BJ (cell line): ENCODE results near the gene LSM12. TPM values are rescaled to one million over a fixed set of nuclear protein-coding genes. Genes with fewer than 3 reads are reported as not detected.
"Not testable (repeated sequence)": the region's sequence is repeated elsewhere in the genome, so short reads cannot be mapped to it uniquely, and the experiment has no call there.

Source experiments
- CTCF ChIA-PET: fragments of 350-600 bp; formaldehyde crosslinking; extraction: SDS; loops from one replicate; lab custom pipeline; 2021; ENCODE audit warnings: antibody characterized with exemption, inconsistent platforms; lab: Yijun Ruan, JAX
- POLR2A ChIA-PET: fragments of 300-600 bp; sonication (Branson Sonifier 250); formaldehyde crosslinking; extraction: SDS; loops from one replicate; lab custom pipeline; 2021; ENCODE audit warnings: antibody characterized with exemption; lab: Charles Lee
- DNase-seq: peaks from one replicate; pipeline ENCODE4 v3.0.0-alpha.2; 2011; ENCODE audit warnings: low read depth
- H3K27me3 ChIP-seq: 2 replicates; pipeline ENCODE4 v1.6.0; 2011; ENCODE audit warnings: low read length; ENCODE audit not compliant: control insufficient read depth, insufficient read depth
- H3K36me3 ChIP-seq: 2 replicates; pipeline ENCODE4 v1.5.1; 2011; ENCODE audit warnings: low read length; ENCODE audit not compliant: control insufficient read depth, insufficient read depth
- H3K4me3 ChIP-seq: 2 replicates; pipeline ENCODE4 v1.5.1; 2011; ENCODE audit warnings: low read depth, mild to moderate bottlenecking, control low read depth, low read length
- CTCF ChIP-seq: IDR thresholded peaks from 2 replicates; pipeline ENCODE4 v1.5.1; 2011; ENCODE audit warnings: low read depth, mild to moderate bottlenecking, control low read depth, inconsistent platforms, low read length, moderate library complexity; ENCODE audit not compliant: insufficient read depth
- polyA plus RNA-seq: library from polyadenylated mRNA; depleted of rRNA; stranded (reverse); fragments of >200 nt; gene quantifications from 2 replicates; pipeline ENCODE4 v1.2.3, GENCODE V29; 2011

Gene LSM12
- polyA plus RNA-seq, 1 experiment, result 36.3 TPM

- no peak for DNase-seq
- no peaks in the 10 kb centered on the region for H3K36me3 ChIP-seq
- peaks cover 3% of the 10 kb centered on the region for H3K27me3 ChIP-seq
- CTCF ChIA-PET, result interaction anchor here (0.7 to 7.9 kb wide), 4 partner anchors 56 to 168 kb away, joined by 3 to 108 read pairs (median 4); partner anchors contain the start of gene PPY
- no peak overlapping the region for H3K4me3 ChIP-seq
- POLR2A ChIA-PET, result no interaction called here
- no peak for TF ChIP-seq CTCF
Measured at GRCh38 chr17:44000871-44001460, 65.5 kb downstream of the LSM12 start.

- POLR2A ChIA-PET, result no interaction called here
- CTCF ChIA-PET, result interaction anchor here (1.0 to 7.9 kb wide), 4 partner anchors 12 to 122 kb away, joined by 3 to 108 read pairs (median 30); partner anchors contain the start of gene PPY
- H3K27me3 ChIP-seq, result peaks cover 3% of the 10 kb centered on the region
- H3K4me3 ChIP-seq, result no peak overlapping the region
- DNase-seq, result no peak
- TF ChIP-seq CTCF, result no peak
- H3K36me3 ChIP-seq, result no peaks in the 10 kb centered on the region
Measured at GRCh38 chr17:44000141-44000860, 66.2 kb downstream of the LSM12 start.

GRCh38 chr17:43999024-43999423 lies 67.4 kb downstream of the LSM12 start:
- no peak overlapping the region for H3K4me3 ChIP-seq
- H3K36me3 ChIP-seq, result no peaks in the 10 kb centered on the region
- CTCF ChIA-PET, result interaction anchor here (0.9 to 7.9 kb wide), 6 partner anchors 14 to 121 kb away, joined by 3 to 108 read pairs (median 5); partner anchors contain the start of gene PPY
- no peak for TF ChIP-seq CTCF
- no peak for DNase-seq
- peaks cover 5% of the 10 kb centered on the region for H3K27me3 ChIP-seq
- POLR2A ChIA-PET, result no interaction called here

GRCh38 chr17:43998552-43998951 lies 67.9 kb downstream of the LSM12 start:
- POLR2A ChIA-PET, result no interaction called here
- CTCF ChIA-PET, result interaction anchor here (0.9 to 7.9 kb wide), 7 partner anchors 11 to 120 kb away, joined by 3 to 108 read pairs (median 6); partner anchors contain the start of gene PPY
- no peak for TF ChIP-seq CTCF
- no peak for DNase-seq
- no peaks in the 10 kb centered on the region for H3K36me3 ChIP-seq
- H3K4me3 ChIP-seq, result no peak overlapping the region
- H3K27me3 ChIP-seq, result peaks cover 5% of the 10 kb centered on the region

GRCh38 chr17:43997180-43997579 lies 69.3 kb downstream of the LSM12 start:
- ChIA-PET POLR2A (interaction anchor here (1.2 kb wide), 1 partner anchor 10 kb away, joined by 3 read pairs; no protein-coding TSS in a partner anchor), CTCF (interaction anchor here (0.8 to 7.9 kb wide), 7 partner anchors 10 to 171 kb away, joined by 3 to 108 read pairs (median 18); partner anchors contain the start of gene PPY)
- H3K36me3 ChIP-seq, H3K27me3 ChIP-seq, H3K4me3 ChIP-seq, DNase-seq: not testable (repeated sequence)
